ENCODE data around the gene CCDC134.
"Not testable (repeated sequence)": the region's sequence is repeated elsewhere in the genome, so short reads cannot be mapped to it uniquely, and the experiment has no call there.

Gene CCDC134

DNA sequence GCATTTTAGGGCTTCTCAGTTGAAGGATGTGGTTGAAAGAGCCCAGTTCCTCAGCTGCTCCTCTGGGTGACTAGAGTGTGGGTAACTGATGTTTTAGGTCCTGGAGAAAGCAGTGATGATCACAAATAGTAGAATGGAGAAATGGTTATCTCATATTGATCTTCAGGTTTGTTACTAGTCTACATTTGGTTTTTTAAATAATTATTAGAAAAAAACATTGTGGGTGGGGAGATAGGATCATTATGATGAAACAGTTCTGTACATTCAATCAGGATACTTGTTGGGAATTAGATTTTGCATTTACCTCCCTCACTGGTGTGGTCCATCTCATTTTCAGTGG lies 57.4 kb downstream of the CCDC134 start:
- no peak overlapping the region for H3K4me3 ChIP-seq (ENCODE audit: low read depth, low read length)
- TF ChIP-seq, protein P1, sequence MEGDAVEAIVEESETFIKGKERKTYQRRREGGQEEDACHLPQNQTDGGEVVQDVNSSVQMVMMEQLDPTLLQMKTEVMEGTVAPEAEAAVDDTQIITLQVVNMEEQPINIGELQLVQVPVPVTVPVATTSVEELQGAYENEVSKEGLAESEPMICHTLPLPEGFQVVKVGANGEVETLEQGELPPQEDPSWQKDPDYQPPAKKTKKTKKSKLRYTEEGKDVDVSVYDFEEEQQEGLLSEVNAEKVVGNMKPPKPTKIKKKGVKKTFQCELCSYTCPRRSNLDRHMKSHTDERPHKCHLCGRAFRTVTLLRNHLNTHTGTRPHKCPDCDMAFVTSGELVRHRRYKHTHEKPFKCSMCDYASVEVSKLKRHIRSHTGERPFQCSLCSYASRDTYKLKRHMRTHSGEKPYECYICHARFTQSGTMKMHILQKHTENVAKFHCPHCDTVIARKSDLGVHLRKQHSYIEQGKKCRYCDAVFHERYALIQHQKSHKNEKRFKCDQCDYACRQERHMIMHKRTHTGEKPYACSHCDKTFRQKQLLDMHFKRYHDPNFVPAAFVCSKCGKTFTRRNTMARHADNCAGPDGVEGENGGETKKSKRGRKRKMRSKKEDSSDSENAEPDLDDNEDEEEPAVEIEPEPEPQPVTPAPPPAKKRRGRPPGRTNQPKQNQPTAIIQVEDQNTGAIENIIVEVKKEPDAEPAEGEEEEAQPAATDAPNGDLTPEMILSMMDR (IDR thresholded peaks at IDR 0.05; ENCODE audit: low read depth, low read length): no peak

DNA sequence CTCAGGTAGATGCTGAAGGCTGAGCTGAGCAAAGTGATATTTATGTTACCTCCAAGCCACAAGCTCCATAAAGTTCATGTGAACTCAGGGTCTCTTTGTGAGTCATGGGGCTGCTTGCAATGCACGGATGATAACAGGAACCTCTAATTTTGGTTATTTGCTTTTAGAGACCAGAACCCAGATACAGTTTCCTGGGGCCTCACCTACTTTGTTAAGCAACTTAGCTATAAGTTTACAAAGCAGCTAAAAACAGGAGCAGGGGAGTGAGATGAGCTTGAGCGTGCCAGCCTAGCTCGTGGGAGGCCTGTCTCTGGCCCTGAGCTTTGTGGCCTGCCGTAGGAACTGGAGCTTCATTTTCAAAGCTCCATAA lies 61.7 kb downstream of the CCDC134 start:
- TF ChIP-seq, protein P1 (IDR thresholded peaks at IDR 0.05; ENCODE audit: low read depth, low read length): no peak
- H3K4me3 ChIP-seq (ENCODE audit: low read depth, low read length): no peak overlapping the region

DNA sequence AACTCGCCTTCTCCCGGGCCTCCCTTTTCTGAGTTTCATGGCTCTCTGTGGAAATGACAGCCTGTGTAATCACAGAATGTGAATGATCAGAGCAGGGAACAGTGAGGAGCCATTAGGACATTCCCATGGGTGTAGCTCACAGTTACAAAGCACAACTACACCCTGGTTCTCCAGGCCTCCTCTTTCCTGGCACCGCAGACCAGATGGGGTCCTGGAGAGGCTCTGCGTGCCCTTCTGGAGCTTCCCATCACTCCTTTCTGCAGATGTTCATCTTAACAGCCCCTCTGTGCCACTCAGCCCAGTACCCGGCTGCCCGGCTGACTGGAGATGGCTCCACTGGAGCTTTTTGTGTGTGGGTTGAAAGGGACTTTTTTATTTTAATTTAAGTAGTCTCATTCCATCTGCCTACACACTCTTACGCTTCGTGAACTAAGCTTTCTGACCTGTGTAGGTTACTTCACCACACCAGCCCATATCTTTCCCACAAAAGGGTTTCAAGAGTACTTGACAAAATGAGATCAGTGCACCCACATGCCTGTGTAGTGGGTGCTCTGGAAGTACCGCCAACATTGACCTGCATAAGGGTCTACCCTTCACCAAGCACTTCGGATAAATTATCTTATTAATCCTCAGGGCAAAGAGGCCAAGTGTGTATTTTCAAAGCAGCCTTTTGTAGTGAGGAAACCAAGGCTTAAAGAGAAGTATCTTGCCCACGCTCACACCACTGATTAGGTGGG lies 62.2 kb downstream of the CCDC134 start:
- TF ChIP-seq, protein P1 (IDR thresholded peaks at IDR 0.05; ENCODE audit: low read depth, low read length): no peak
- no peak overlapping the region for H3K4me3 ChIP-seq (ENCODE audit: low read depth, low read length)

DNA sequence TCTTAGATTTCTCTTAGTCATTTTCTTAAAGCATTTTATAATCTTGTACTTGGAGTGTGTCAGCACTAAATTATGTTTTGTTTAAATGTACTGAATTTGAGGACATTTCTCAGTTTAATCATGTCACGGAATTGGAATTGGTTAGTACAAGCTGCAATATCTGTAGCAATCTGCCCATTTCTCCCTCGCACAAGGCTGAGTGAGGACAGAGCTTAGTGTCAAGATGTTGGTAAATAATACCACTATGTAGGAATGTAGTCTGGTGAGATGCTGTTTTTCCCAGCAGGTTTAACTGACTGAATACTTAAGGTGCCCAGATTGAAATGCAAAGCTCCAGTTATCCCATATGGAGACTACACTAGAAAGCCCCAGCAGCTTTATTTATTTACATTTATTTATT lies 63.0 kb downstream of the CCDC134 start:
- no peak overlapping the region for H3K4me3 ChIP-seq (ENCODE audit: low read depth, low read length)
- TF ChIP-seq, protein P1 (IDR thresholded peaks at IDR 0.05; ENCODE audit: low read depth, low read length): no peak

DNA sequence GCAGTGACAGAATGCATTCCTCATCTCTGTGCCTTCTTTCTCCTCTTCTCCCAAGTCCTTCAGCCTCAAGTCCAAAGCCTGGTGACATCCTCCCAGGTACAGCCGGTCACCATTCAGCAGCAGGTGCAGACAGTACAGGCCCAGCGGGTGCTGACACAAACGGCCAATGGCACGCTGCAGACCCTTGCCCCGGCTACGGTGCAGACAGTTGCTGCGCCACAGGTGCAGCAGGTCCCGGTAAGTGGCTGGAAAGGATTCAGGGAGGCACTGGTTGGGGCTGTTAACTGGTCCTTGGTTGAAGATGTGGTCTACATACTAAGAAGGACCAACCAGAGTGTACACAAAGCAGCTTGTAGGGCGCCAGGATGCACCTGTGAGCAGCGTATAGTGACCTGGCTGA lies 68.1 kb downstream of the CCDC134 start:
- TF ChIP-seq, protein P1 (IDR thresholded peaks at IDR 0.05; ENCODE audit: low read depth, low read length): no peak
- no peak overlapping the region for H3K4me3 ChIP-seq (ENCODE audit: low read depth, low read length)

DNA sequence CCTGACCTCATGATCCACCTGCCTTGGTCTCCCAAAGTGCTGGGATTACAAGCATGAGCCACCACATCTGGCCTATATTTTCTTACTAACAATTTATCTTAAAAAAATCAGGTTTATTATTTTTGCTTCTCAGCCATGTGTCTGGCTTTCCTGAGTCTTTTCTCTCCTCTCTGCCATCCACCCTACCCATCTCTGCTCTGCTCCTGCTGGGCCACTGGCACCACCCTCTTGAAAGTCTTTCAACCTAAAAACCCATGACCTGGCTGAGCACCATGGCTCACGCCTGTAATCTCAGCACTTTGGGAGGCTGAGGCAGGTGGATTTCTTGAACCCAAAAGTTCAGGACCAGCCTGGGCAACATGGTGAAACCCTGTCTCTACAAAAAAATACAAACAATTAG lies 69.6 kb downstream of the CCDC134 start:
- H3K4me3 ChIP-seq (ENCODE audit: low read depth, low read length): not testable (repeated sequence)

DNA sequence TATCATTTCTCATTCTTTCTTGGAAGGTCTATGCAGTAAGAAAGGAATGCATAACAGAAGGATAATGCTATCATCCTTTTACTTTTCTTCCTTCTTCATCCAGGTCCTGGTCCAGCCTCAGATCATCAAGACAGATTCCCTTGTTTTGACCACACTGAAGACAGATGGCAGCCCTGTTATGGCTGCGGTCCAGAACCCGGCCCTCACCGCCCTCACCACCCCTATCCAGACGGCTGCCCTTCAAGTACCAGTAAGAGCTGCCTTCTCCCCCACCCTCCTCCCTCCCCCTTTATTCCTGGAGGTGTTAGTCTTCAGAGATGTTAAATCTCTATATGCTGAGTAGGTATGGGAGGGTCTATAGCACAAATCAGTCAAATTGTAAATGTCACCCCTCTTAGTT lies 70.3 kb downstream of the CCDC134 start:
- no peak overlapping the region for H3K4me3 ChIP-seq (ENCODE audit: low read depth, low read length)
- TF ChIP-seq, protein P1 (IDR thresholded peaks at IDR 0.05; ENCODE audit: low read depth, low read length): no peak

DNA sequence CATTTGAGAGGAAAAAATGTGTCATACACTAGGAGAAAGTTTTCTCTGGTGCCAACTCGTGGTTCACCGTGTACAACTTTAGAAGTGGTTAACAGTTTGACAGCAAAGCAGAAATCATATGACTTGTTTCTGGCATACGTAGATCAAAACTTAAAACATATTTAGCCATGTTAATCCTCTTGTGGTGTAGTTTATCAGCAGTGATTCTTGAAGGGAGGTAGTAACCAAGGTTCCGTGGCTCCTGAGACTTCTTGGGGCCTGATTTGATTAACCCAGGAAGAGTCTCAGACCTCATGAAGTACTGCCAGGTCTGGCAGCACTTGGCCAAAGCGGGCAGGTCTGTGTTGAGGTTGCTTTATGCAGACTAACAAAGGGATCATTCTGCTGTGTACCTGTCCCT lies 72.9 kb downstream of the CCDC134 start:
- no peak overlapping the region for H3K4me3 ChIP-seq (ENCODE audit: low read depth, low read length)
- TF ChIP-seq, protein P1 (IDR thresholded peaks at IDR 0.05; ENCODE audit: low read depth, low read length): no peak
